Activated T-cell treated with anti-CD3 and anti-CD28 coated beads for 48 hours (primary cell): ENCODE data around the gene GSTM3.

Experiments used
- DNase-seq: peaks from one replicate; pipeline ENCODE4 v3.0.0-alpha.2; 2020; ENCODE audit warnings: low read depth

GSTM3 gene

GRCh38 chr1:109740615-109741373, at the start of gene GSTM3:
GSTM3 (minus strand) TSS chr1:109741038; CDS start chr1:109740287, 751 bp downstream.
- no peak for DNase-seq

GRCh38 chr1:109790329-109790728, 49.5 kb upstream of the GSTM3 start:
- no peak for DNase-seq

- no peak for DNase-seq
Measured at GRCh38 chr1:109789551-109790180, 48.8 kb upstream of the GSTM3 start.

GRCh38 chr1:109788695-109789521, 48.1 kb upstream of the GSTM3 start:
- DNase-seq: no peak

- no peak for DNase-seq
Measured at GRCh38 chr1:109787845-109788601, 47.2 kb upstream of the GSTM3 start.

- no peak for DNase-seq
Measured at GRCh38 chr1:109787211-109787844, 46.5 kb upstream of the GSTM3 start.

GRCh38 chr1:109786531-109787021, 45.7 kb upstream of the GSTM3 start:
- DNase-seq: no peak

- no peak for DNase-seq
Measured at GRCh38 chr1:109786112-109786480, 45.3 kb upstream of the GSTM3 start.

- DNase-seq: no peak
Measured at GRCh38 chr1:109785446-109786111, 44.7 kb upstream of the GSTM3 start.

- DNase-seq: no peak
Measured at GRCh38 chr1:109784551-109785252, 43.9 kb upstream of the GSTM3 start.

GRCh38 chr1:109783436-109783835, 42.6 kb upstream of the GSTM3 start:
- DNase-seq: no peak

GRCh38 chr1:109782927-109783326, 42.1 kb upstream of the GSTM3 start:
- DNase-seq: no peak

- DNase-seq: no peak
Measured at GRCh38 chr1:109782514-109782913, 41.7 kb upstream of the GSTM3 start.

GRCh38 chr1:109781806-109782205, 41.0 kb upstream of the GSTM3 start:
- no peak for DNase-seq

- no peak for DNase-seq
Measured at GRCh38 chr1:109780982-109781381, 40.1 kb upstream of the GSTM3 start.

GRCh38 chr1:109777980-109778625, 37.3 kb upstream of the GSTM3 start:
- no peak for DNase-seq

- no peak for DNase-seq
Measured at GRCh38 chr1:109777436-109777835, 36.6 kb upstream of the GSTM3 start.

GRCh38 chr1:109776911-109777310, 36.1 kb upstream of the GSTM3 start:
- DNase-seq: peak; percentile 66

- no peak for DNase-seq
Measured at GRCh38 chr1:109776206-109776835, 35.5 kb upstream of the GSTM3 start.
